ENCODE data around the gene NTNG1.

The NTNG1 gene

DNA sequence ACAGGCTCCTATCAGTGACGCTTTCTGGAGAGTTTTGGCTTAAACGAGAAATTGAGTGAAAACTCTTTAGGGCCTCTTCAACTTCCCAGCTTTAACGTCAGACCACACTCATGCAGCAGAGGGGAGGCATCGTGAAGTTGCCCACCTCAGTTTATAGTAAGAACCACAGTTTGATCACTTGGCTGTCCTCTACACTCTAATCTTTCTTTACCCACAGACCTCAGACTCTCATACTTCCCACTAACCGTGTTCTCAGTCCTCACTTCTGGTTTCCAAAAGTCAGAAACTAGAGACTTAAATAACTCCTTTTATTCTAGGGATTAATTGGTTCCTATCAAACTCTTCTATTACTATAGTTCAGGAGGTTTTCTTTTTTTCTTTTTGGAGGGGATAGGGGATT lies 302.2 kb downstream of the NTNG1 start:
- Histone ChIP-seq H3K4me1 (ENCODE audit: control insufficient read depth in 1 of 2, insufficient read depth in 2 of 2, low read length in 2 of 2) (no peaks in the 10 kb centered on the region), H3K27ac (ENCODE audit: low read length) (no peak overlapping the region), H3K27me3 (ENCODE audit: low read depth, low read length) (no peaks in the 10 kb centered on the region), H3K4me3 (ENCODE audit: low read depth in 1 of 2, low read length in 2 of 2) (no peak overlapping the region), H3K9me3 (ENCODE audit: control insufficient read depth in 1 of 2, low read length in 2 of 2) (no peaks in the 10 kb centered on the region), H3K36me3 (ENCODE audit: control insufficient read depth in 1 of 2, insufficient read depth in 2 of 2, low read length in 2 of 2) (no peaks in the 10 kb centered on the region)

DNA sequence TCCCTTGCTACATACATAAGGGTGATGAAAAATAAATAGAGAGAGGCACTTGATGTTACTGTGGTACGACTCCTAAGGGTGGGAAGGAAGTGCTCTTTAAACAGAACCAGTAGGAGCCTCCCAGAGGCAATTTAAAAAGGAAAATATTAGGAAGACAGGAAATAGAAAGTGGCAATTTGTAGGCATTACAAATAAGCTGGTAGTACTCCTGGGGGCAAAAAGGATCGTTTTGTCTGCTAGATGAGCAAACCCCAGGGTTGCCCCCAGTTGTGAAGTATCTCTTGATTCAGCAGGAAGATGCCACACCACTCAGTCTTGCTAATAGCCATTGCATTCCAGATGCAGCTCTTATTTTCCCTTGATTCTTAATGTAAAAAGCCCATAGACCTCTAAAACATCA lies 303.0 kb downstream of the NTNG1 start:
- no peaks in the 10 kb centered on the region for H3K4me1 ChIP-seq (ENCODE audit: control insufficient read depth in 1 of 2, insufficient read depth in 2 of 2, low read length in 2 of 2)
- H3K27ac ChIP-seq (ENCODE audit: low read length) = no peak overlapping the region
- no peak overlapping the region for H3K4me3 ChIP-seq (ENCODE audit: low read depth in 1 of 2, low read length in 2 of 2)
- H3K9me3 ChIP-seq (ENCODE audit: control insufficient read depth in 1 of 2, low read length in 2 of 2) = no peaks in the 10 kb centered on the region
- H3K36me3 ChIP-seq (ENCODE audit: control insufficient read depth in 1 of 2, insufficient read depth in 2 of 2, low read length in 2 of 2) = no peaks in the 10 kb centered on the region
- no peaks in the 10 kb centered on the region for H3K27me3 ChIP-seq (ENCODE audit: low read depth, low read length)

DNA sequence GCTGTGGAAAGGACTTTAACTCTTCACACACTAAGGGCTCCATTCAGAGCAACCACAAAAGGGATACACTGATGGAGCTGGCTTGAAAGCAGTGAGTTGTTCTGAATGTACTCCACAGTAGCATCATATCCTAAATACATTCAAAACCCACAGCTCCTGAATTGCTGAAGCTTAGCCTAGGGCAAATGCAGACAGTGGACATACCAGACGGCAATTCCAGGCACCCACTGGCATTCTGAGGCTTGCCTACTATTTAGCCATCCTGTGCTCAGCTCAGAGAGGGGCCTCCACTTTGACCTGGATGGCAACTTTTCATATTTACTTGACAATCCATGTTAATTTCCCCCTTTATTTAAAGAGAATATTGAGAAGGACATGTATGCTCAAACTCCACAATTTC lies 303.5 kb downstream of the NTNG1 start:
- H3K27me3 ChIP-seq (ENCODE audit: low read depth, low read length) = no peaks in the 10 kb centered on the region
- no peaks in the 10 kb centered on the region for H3K4me1 ChIP-seq (ENCODE audit: control insufficient read depth in 1 of 2, insufficient read depth in 2 of 2, low read length in 2 of 2)
- no peak overlapping the region for H3K27ac ChIP-seq (ENCODE audit: low read length)
- H3K4me3 ChIP-seq (ENCODE audit: low read depth in 1 of 2, low read length in 2 of 2) = no peak overlapping the region
- no peaks in the 10 kb centered on the region for H3K36me3 ChIP-seq (ENCODE audit: control insufficient read depth in 1 of 2, insufficient read depth in 2 of 2, low read length in 2 of 2)
- no peaks in the 10 kb centered on the region for H3K9me3 ChIP-seq (ENCODE audit: control insufficient read depth in 1 of 2, low read length in 2 of 2)

DNA sequence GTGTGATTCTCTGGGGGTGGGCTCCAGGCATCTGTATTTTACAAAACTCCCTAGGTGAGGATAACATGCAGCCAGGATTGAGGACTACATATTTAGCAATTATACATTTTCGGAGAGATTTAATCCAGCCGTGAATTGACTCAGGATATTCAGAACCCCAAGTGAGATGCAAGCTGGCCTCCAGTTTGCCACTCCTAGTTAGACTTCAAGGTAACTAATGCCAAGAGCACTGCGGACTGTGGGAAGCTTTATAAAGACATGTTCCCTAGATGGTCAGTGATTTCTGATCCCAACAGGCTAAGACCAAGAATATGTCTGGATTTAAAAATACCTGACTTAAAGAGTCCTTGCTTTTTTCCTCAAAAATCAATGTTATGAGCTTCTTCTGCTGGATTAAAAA lies 308.5 kb downstream of the NTNG1 start:
- Histone ChIP-seq H3K27ac (ENCODE audit: low read length) (no peak overlapping the region), H3K4me1 (ENCODE audit: control insufficient read depth in 1 of 2, insufficient read depth in 2 of 2, low read length in 2 of 2) (no peaks in the 10 kb centered on the region), H3K4me3 (ENCODE audit: low read depth in 1 of 2, low read length in 2 of 2) (no peak overlapping the region), H3K9me3 (ENCODE audit: control insufficient read depth in 1 of 2, low read length in 2 of 2) (no peaks in the 10 kb centered on the region), H3K36me3 (ENCODE audit: control insufficient read depth in 1 of 2, insufficient read depth in 2 of 2, low read length in 2 of 2) (no peaks in the 10 kb centered on the region), H3K27me3 (ENCODE audit: low read depth, low read length) (no peaks in the 10 kb centered on the region)

DNA sequence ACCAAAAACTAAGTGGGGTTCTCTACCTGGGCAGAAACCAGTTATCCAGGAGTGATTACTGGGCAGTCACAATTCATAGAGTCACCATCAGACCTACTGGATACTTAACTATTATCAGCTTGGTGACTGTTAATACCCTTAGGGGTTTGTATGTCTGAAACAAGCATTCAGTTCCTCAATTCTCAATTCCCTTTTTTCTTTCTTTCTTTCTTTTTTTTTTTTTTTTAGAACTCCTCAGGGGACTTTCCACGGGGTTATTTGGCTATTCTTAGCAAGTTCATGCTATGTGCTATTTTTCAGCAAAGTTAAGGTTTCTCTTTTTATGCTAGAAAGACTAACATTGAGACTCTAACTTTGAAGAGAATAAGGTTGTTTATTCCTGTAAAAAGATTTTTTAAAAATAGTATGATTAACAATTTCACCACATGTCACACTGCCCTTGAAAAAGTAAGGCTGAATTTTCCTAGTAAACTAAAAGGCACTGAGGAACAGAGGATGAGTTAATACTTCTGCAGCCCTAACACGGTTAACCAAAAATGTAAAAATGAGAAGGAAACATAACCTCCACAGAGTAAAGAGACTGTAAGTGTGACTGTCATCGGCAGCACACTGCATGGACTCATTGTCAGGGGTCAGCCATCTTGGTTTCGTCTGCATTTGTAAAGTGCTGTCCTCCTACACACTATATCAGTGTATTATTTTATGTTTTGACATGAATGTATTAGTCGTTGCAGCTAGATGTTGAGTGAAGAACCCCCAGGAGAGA lies 310.2 kb downstream of the NTNG1 start:
- Histone ChIP-seq H3K27me3 (ENCODE audit: low read depth, low read length) (no peaks in the 10 kb centered on the region), H3K4me3 (ENCODE audit: low read depth in 1 of 2, low read length in 2 of 2) (no peak overlapping the region), H3K36me3 (ENCODE audit: control insufficient read depth in 1 of 2, insufficient read depth in 2 of 2, low read length in 2 of 2) (no peaks in the 10 kb centered on the region), H3K27ac (ENCODE audit: low read length) (no peak overlapping the region), H3K9me3 (ENCODE audit: control insufficient read depth in 1 of 2, low read length in 2 of 2) (no peaks in the 10 kb centered on the region), H3K4me1 (ENCODE audit: control insufficient read depth in 1 of 2, insufficient read depth in 2 of 2, low read length in 2 of 2) (no peaks in the 10 kb centered on the region)

DNA sequence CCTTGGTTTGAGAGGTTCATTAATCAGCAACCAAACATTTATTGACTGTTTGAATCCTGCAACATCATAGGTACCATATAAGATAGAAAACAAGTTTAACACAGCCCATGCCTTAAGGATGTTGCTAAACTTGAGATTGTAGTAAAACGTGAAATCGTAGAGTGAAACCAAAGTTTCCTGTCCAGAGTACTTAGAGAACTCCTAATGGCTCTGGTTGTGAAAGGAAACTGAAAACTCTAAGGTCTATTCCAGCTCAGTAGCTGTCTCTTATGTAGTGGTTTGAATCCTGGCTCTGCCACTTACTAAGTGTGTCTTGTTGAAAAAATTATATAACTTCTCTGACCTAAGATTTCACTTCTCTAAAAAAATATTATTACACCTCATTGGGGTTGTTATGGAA lies 310.9 kb downstream of the NTNG1 start:
- Histone ChIP-seq H3K27me3 (ENCODE audit: low read depth, low read length) (no peaks in the 10 kb centered on the region), H3K27ac (ENCODE audit: low read length) (no peak overlapping the region), H3K36me3 (ENCODE audit: control insufficient read depth in 1 of 2, insufficient read depth in 2 of 2, low read length in 2 of 2) (no peaks in the 10 kb centered on the region), H3K4me1 (ENCODE audit: control insufficient read depth in 1 of 2, insufficient read depth in 2 of 2, low read length in 2 of 2) (no peaks in the 10 kb centered on the region), H3K9me3 (ENCODE audit: control insufficient read depth in 1 of 2, low read length in 2 of 2) (no peaks in the 10 kb centered on the region), H3K4me3 (ENCODE audit: low read depth in 1 of 2, low read length in 2 of 2) (no peak overlapping the region)

DNA sequence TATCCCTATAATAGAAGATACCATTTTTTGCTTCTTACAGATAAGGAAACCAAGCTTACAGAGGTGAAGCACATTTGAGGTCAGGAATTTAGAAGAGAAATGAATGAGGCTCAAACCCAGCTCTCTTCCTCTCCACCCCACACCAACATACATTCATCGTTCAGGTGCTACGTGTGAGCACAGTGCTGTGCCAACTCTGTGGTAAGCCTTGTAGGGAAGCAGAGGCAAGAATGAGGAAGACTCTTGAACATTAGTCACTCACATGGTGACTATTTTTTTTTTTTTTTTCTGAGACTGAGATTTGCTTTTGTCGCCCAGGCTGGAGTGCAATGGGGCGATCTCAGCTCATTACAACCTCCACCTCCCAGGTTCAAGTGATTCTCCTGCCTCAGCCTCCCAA lies 314.0 kb downstream of the NTNG1 start:
- Histone ChIP-seq H3K9me3 (ENCODE audit: control insufficient read depth in 1 of 2, low read length in 2 of 2) (no peaks in the 10 kb centered on the region), H3K4me1 (ENCODE audit: control insufficient read depth in 1 of 2, insufficient read depth in 2 of 2, low read length in 2 of 2) (no peaks in the 10 kb centered on the region), H3K27me3 (ENCODE audit: low read depth, low read length) (no peaks in the 10 kb centered on the region), H3K4me3 (ENCODE audit: low read depth in 1 of 2, low read length in 2 of 2) (no peak overlapping the region), H3K27ac (ENCODE audit: low read length) (no peak overlapping the region), H3K36me3 (ENCODE audit: control insufficient read depth in 1 of 2, insufficient read depth in 2 of 2, low read length in 2 of 2) (no peaks in the 10 kb centered on the region)

DNA sequence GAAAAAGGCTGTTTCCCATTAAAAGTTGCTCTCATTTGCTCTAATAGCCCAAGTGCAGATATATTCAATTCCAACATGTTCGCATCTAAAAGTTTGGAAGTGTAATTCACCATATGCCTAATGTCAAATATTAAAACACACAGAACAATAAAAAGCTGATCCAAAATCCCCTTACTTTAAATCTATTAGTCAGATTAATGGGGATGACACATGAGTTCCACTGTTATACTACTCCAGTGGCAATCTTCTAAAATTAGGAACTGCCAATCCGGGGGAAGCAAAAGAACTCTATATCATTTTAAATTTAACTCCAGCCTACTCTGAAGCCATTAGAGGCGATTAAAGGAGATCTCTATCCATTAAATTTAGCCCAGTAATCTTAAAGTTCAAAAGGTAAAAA lies 317.1 kb downstream of the NTNG1 start:
- H3K9me3 ChIP-seq (ENCODE audit: control insufficient read depth in 1 of 2, low read length in 2 of 2) = no peaks in the 10 kb centered on the region
- no peaks in the 10 kb centered on the region for H3K27me3 ChIP-seq (ENCODE audit: low read depth, low read length)
- H3K27ac ChIP-seq (ENCODE audit: low read length) = no peak overlapping the region
- no peaks in the 10 kb centered on the region for H3K4me1 ChIP-seq (ENCODE audit: control insufficient read depth in 1 of 2, insufficient read depth in 2 of 2, low read length in 2 of 2)
- H3K36me3 ChIP-seq (ENCODE audit: control insufficient read depth in 1 of 2, insufficient read depth in 2 of 2, low read length in 2 of 2) = no peaks in the 10 kb centered on the region
- H3K4me3 ChIP-seq (ENCODE audit: low read depth in 1 of 2, low read length in 2 of 2) = no peak overlapping the region

DNA sequence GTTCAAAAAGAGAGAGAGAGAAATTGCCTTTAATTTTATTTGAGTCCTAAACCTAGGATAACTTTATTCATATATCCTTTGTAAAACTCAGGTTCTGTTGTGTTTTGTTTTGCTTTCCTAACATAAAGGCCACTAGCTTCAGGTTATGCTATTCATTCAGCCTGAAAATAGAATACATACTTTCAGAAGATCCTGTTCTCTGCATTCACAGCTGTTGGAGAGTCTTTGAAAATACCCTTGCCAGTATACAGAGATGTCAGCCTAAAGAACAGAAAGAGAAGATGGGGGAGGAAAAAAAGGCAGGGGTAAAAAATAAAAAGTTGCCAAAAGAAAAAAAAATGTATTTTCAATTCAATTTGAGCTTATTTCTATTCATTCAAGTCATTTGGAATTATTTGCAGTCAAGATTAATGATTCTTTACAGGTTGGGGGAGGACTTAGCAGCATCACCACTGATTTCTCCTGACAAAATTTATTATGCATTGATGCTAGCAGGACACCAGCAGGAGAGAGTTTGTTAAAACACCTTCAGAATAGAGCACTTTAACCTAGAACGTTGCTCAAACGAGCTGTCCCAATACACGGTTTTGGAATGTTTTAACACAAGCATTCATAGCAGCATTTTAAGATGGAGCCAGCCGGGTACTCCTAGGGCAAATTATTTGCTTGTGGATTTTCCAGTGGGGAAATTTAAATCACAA lies 318.5 kb downstream of the NTNG1 start:
- no peak overlapping the region for H3K4me3 ChIP-seq (ENCODE audit: low read depth in 1 of 2, low read length in 2 of 2)
- no peaks in the 10 kb centered on the region for H3K9me3 ChIP-seq (ENCODE audit: control insufficient read depth in 1 of 2, low read length in 2 of 2)
- no peaks in the 10 kb centered on the region for H3K4me1 ChIP-seq (ENCODE audit: control insufficient read depth in 1 of 2, insufficient read depth in 2 of 2, low read length in 2 of 2)
- H3K36me3 ChIP-seq (ENCODE audit: control insufficient read depth in 1 of 2, insufficient read depth in 2 of 2, low read length in 2 of 2) = no peaks in the 10 kb centered on the region
- H3K27me3 ChIP-seq (ENCODE audit: low read depth, low read length) = no peaks in the 10 kb centered on the region
- no peak overlapping the region for H3K27ac ChIP-seq (ENCODE audit: low read length)

DNA sequence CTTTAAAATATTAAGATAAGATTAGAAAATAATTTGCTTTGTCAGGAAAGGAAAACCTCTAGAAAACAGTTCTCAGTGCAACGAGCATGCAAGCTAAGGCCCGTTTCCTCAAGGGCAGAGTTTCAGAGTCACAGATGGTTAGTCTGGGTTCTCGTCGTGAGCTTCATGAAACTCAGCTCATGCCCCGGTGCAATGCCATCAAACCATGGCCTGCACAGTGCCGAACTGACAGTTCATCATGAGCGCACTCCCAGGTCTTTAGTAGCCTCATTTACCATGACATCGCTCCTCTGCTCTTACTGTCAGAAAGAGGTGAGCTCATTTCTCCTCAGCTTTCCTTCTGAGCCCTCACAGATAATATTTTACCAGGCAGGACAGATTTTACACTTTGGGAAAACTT lies 319.2 kb downstream of the NTNG1 start:
- H3K4me3 ChIP-seq (ENCODE audit: low read depth in 1 of 2, low read length in 2 of 2) = no peak overlapping the region
- no peaks in the 10 kb centered on the region for H3K36me3 ChIP-seq (ENCODE audit: control insufficient read depth in 1 of 2, insufficient read depth in 2 of 2, low read length in 2 of 2)
- H3K27me3 ChIP-seq (ENCODE audit: low read depth, low read length) = no peaks in the 10 kb centered on the region
- no peak overlapping the region for H3K27ac ChIP-seq (ENCODE audit: low read length)
- H3K4me1 ChIP-seq (ENCODE audit: control insufficient read depth in 1 of 2, insufficient read depth in 2 of 2, low read length in 2 of 2) = no peaks in the 10 kb centered on the region
- H3K9me3 ChIP-seq (ENCODE audit: control insufficient read depth in 1 of 2, low read length in 2 of 2) = no peaks in the 10 kb centered on the region

DNA sequence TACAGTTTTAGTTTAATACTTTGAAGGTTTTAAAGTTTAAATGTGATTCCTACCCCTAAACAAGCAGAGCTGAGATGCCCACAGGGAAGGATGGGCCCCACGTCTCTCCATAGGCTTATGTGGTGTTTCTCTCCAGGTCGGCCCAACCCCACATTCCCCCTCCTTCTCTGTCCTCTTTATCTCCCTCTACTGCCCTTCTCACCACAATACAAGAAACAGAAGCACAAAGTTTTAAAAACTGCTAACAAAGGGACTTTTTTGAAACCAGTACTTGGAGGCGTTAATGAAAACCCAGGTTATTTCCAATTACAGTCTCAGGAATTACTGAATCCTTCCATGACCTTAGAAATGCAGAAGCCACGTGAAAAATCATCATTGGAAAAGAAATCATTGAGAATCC lies 324.0 kb downstream of the NTNG1 start:
- H3K27ac ChIP-seq (ENCODE audit: low read length) = no peak overlapping the region
- H3K36me3 ChIP-seq (ENCODE audit: control insufficient read depth in 1 of 2, insufficient read depth in 2 of 2, low read length in 2 of 2) = no peaks in the 10 kb centered on the region
- H3K4me1 ChIP-seq (ENCODE audit: control insufficient read depth in 1 of 2, insufficient read depth in 2 of 2, low read length in 2 of 2) = no peaks in the 10 kb centered on the region
- no peaks in the 10 kb centered on the region for H3K27me3 ChIP-seq (ENCODE audit: low read depth, low read length)
- no peaks in the 10 kb centered on the region for H3K9me3 ChIP-seq (ENCODE audit: control insufficient read depth in 1 of 2, low read length in 2 of 2)
- H3K4me3 ChIP-seq (ENCODE audit: low read depth in 1 of 2, low read length in 2 of 2) = no peak overlapping the region

DNA sequence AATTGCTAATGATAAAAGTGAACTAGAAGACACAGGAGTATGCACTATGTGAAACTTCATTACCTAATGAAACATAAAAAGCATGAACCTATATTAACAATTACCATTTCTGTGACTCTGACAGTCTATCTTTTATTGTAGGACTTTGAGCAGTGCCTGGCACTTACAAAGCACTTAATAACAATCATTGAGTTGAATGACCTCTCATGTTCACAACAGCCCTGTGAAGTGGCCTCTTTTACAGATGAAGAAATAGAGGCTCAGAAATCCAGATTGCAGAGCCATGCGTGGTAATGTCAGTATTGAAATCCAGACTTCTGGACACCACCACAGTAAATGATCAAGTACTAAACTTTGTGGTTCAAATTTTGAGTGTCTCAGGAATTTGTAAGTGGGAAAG lies 326.4 kb downstream of the NTNG1 start:
- Histone ChIP-seq H3K27me3 (ENCODE audit: low read depth, low read length) (no peaks in the 10 kb centered on the region), H3K9me3 (ENCODE audit: control insufficient read depth in 1 of 2, low read length in 2 of 2) (no peaks in the 10 kb centered on the region), H3K36me3 (ENCODE audit: control insufficient read depth in 1 of 2, insufficient read depth in 2 of 2, low read length in 2 of 2) (no peaks in the 10 kb centered on the region), H3K4me1 (ENCODE audit: control insufficient read depth in 1 of 2, insufficient read depth in 2 of 2, low read length in 2 of 2) (no peaks in the 10 kb centered on the region), H3K27ac (ENCODE audit: low read length) (no peak overlapping the region), H3K4me3 (ENCODE audit: low read depth in 1 of 2, low read length in 2 of 2) (no peak overlapping the region)
